Skeletal muscle satellite cell (primary cell): ENCODE results near the gene H2AZ2.
"Not testable (repeated sequence)": the region's sequence is repeated elsewhere in the genome, so short reads cannot be mapped to it uniquely, and the experiment has no call there.

ENCODE experiments used
- H3K27me3 ChIP-seq: 2 replicates; pipeline ENCODE4 v1.7.0; 2013; ENCODE audit warnings: low read length; ENCODE audit not compliant: control insufficient read depth, insufficient read depth
- H3K36me3 ChIP-seq: 2 replicates; pipeline ENCODE4 v1.7.0; 2013; ENCODE audit warnings: mild to moderate bottlenecking, control low read depth, low read length; ENCODE audit not compliant: insufficient read depth
- H3K4me1 ChIP-seq: 2 replicates; pipeline ENCODE4 v1.7.0; 2013; ENCODE audit warnings: low read length; ENCODE audit not compliant: control insufficient read depth, insufficient read depth
- H3K4me2 ChIP-seq: 2 replicates; pipeline ENCODE4 v1.7.0; 2013; ENCODE audit warnings: mild to moderate bottlenecking, low read length
- H3K4me3 ChIP-seq: 2 replicates; pipeline ENCODE4 v1.7.0; 2013; ENCODE audit warnings: low read length
- H3K9ac ChIP-seq: 2 replicates; pipeline ENCODE4 v1.7.0; 2013; ENCODE audit warnings: mild to moderate bottlenecking, low read depth, low read length, moderate library complexity
- H3K9me3 ChIP-seq: replicated peaks from 2 replicates; pipeline ENCODE4 v1.7.0; 2013; ENCODE audit warnings: mild to moderate bottlenecking, control low read depth, low read length

The H2AZ2 gene

DNA sequence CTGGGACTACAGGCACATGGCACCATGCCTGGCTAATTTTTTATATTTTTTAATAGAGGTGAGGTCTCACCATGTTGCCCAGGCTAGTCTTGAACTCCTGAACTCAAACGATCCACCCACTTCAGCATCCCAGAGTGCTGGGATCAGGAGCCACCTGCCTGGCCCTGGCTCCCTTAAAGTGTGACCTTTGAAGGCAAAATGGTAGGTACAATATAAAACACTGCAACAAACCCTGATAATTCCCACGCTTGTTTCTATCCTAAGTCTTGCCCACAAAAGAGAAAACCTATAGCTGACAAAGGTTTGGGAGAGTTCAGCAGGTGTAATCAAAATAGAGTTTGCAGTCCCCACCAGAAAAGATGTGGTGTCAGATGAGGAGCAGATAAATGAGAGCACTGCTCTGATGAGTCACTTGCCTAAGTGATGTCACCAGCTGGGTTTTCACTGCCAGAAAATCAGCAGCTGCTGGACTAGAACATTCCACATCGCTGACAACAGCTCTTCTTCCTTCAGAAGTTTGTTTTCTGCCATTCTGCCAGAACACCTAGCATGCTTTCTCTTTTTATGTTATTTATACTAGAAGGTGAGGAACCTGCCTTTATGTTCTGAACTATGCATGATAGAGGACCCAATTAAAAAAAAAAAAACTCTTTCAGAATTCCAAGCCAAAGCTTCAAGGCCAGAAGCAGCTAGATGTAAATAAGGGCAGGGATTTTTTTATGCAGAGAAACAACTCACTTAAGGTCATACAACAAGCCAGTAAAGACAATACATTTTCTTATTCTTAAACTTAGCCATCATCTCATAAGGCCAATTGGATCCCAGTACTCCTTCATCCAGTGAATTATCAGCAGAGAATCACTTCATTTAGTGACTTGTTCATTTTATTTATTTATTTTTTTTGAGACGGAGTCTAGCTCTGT lies 19.4 kb upstream of the H2AZ2 start:
- Histone ChIP-seq H3K27me3 (no peaks in the 10 kb centered on the region), H3K36me3 (no peaks in the 10 kb centered on the region), H3K4me1 (peaks cover 15% of the 10 kb centered on the region), H3K9me3 (no peaks in the 10 kb centered on the region), H3K9ac (no peak overlapping the region), H3K4me2 (peak overlapping the region; percentile 70), H3K4me3 (peak overlapping the region; percentile 43)

DNA sequence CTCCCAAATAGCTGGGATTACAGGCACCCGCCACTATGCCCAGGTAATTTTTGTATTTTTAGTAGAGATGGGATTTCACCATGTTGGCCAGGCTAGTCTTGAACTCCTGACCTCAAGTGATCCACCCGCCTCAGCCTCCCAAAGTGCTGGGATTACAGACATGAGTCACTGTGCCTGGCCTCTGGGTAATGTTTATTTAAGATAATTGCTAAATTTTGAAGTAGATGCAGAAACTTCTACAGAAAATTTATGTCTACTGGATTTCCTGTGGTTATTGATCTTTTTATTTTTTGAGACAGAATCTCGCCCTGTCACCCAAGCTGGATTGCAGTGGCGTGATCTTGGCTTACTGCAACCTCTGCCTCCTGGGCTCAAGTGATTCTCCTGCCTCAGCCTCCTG lies 14.1 kb upstream of the H2AZ2 start:
- not testable (repeated sequence) for H3K9ac ChIP-seq, H3K4me3 ChIP-seq, H3K4me1 ChIP-seq, H3K27me3 ChIP-seq, H3K4me2 ChIP-seq, H3K9me3 ChIP-seq, H3K36me3 ChIP-seq

DNA sequence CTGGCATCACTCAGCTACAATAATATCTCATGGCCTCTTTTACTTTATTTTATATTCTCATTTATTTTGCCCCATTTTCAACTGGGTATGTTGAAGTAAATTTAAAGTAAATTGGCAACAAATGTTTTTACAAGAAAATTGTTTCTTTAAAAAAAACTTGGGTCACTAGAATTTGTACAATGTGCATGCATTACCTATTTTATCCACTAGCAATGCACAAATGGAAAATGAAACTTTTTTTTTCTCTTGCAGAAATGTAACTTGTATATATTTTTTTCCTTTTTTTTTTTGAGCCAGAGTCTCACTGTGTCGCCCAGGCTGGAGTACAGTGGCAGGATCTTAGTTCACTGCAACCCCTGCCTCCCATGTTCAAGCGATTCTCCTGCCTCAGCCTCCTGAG lies 10.3 kb upstream of the H2AZ2 start:
- no peaks in the 10 kb centered on the region for H3K9me3 ChIP-seq
- H3K27me3 ChIP-seq, result no peaks in the 10 kb centered on the region
- H3K9ac ChIP-seq, result no peak overlapping the region
- H3K4me2 ChIP-seq, result no peak overlapping the region
- no peak overlapping the region for H3K4me3 ChIP-seq
- H3K4me1 ChIP-seq, result peaks cover 10% of the 10 kb centered on the region
- H3K36me3 ChIP-seq, result no peaks in the 10 kb centered on the region

DNA sequence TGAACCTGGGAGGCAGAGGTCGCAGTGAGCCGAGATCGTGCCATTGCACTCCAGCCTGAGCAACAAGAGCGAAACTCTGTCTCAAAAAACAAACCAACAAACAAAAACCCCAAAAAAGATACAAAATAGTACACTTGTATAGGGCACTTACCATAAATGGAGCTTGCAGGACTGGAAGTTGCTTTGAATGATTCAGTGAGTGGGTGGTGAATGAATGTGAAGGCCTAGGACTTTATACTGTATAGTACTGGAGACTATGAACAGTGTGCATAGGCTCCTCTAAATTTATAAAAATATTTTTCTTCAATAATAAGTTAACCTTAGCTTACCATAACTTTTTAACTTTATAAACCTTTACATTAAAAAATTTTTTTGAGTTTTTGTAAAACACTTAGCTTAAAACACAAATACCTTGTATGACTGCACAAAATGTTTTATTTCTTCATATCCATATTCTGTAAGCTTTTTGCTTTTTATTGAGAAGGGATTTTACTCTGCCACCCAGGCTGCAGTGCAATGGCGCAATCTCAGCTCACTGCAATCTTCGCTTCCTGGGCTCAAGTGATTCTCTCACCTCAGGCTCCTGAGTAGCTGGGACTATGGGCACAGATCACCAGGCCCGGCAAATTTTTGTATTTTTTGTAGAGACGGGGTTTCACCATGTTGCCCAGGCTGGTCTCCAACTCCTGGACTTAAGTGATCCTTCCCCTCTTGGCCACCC lies 6.9 kb upstream of the H2AZ2 start:
- no peak overlapping the region for H3K4me2 ChIP-seq
- H3K4me3 ChIP-seq, result no peak overlapping the region
- H3K9ac ChIP-seq, result no peak overlapping the region
- no peaks in the 10 kb centered on the region for H3K27me3 ChIP-seq
- no peaks in the 10 kb centered on the region for H3K36me3 ChIP-seq
- H3K4me1 ChIP-seq, result peaks cover 10% of the 10 kb centered on the region
- H3K9me3 ChIP-seq, result no peaks in the 10 kb centered on the region

DNA sequence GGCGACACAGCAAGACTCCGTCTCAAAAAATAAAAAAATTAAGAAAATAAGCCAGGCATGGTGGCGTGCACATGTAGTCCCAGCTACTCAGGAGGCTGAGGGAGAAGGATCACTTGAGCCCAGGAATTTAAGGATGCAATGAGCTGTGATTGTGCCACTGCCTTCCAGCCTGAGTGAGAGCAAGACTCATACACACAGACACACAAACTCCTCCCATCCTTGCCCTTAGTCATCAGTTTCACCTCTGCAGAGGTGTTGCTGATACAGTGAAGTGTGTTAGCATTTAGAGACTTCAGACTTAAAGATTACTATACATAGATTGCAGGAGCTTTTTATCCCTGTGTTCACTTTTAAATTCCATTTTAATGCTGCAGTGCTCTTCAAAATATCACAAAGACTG lies 5.5 kb upstream of the H2AZ2 start:
- Histone ChIP-seq H3K27me3 (no peaks in the 10 kb centered on the region), H3K9ac (no peak overlapping the region)

DNA sequence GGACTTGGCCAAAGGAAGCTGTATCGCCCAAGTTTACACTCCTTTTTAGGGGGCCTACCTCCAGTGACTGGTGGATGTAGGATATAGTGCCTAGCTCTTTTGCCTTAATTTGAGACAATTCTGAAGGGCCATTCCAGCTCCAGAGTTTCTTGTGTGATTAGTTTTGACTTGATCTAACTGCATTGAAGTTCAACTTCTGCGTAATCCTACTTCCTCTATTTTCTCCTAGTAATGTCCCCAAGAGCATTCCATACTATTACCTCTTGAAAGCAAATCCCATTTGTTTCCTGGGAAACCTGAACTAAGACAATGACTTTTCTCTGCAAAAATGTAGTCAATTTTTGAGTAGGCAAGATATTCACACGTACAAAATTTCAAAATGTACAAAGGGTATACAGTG lies 4.7 kb upstream of the H2AZ2 start:
- peaks cover 16% of the 10 kb centered on the region for H3K4me1 ChIP-seq
- H3K9me3 ChIP-seq, result no peaks in the 10 kb centered on the region
- no peak overlapping the region for H3K4me2 ChIP-seq
- no peaks in the 10 kb centered on the region for H3K36me3 ChIP-seq
- H3K4me3 ChIP-seq, result no peak overlapping the region
- H3K9ac ChIP-seq, result no peak overlapping the region
- H3K27me3 ChIP-seq, result no peaks in the 10 kb centered on the region

More for the DNA sequence above, 5.5 kb upstream of the H2AZ2 start:
- no peaks in the 10 kb centered on the region for H3K36me3 ChIP-seq
- H3K9me3 ChIP-seq, result no peaks in the 10 kb centered on the region
- H3K4me1 ChIP-seq, result peaks cover 16% of the 10 kb centered on the region
- no peak overlapping the region for H3K4me3 ChIP-seq
- no peak overlapping the region for H3K4me2 ChIP-seq

DNA sequence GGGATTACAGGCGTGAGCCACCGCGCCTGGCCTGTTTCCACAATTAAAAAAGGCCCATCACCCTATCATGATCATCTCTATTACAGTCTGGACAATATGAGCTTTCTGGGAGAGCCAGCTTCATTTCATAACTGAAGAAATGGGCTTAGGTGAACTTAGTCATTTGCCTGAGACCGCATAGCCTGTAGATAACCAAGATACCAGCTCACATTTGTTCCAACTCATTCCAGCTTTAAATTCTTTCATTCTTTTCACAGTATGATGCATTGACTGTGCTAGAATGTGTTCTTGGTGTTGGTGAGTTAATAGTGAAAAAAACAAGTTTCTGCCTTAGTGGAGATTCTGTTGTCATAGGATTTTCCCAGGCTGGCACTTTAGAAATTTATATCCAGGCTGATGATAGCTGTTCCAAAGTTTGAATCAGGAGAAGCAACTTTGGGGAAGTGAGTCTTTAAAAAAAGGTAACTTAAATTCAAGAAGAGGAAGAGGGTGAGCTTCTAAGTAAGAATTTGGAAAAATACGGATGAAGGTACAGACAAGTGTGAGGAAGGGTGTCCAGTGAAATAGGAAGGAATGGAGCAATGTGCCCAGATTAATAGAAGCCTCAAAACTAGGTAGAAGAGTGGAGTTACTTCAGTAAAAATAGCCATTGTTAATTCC lies 2.1 kb upstream of the H2AZ2 start:
- Histone ChIP-seq H3K4me2 (no peak overlapping the region), H3K4me3 (no peak overlapping the region), H3K9ac (no peak overlapping the region), H3K4me1 (peaks cover 23% of the 10 kb centered on the region), H3K9me3 (no peaks in the 10 kb centered on the region), H3K27me3 (no peaks in the 10 kb centered on the region), H3K36me3 (no peaks in the 10 kb centered on the region)

DNA sequence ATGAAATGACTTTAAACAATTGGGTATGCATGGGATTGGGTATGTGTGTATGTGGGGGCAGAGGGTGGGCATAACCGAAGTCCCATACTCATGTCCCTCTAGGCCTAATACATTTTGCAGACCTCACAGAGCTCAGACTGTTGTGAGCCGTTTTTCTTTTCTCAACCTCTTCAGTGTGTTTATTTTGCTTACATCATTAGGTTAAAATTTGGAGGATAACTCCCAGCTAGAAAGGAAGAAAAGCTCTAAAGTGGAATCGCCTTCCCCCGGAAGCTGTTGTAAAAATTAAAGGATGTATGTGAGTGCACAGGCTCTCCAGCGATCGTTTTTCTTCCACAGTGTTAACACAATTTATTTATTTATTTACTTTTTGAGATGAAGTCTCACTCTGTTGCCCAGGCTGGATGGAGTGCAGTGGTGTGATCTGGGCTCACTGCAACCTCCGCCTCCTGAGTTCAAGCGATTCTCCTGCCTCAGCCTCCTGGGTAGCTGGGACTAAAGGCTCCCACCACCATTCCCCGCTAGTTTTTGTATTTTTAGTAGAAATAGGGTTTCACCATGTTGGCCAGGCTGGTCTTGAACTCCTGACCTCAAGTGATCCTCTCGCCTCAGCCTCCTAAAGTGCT lies 1.5 kb upstream of the H2AZ2 start:
- Histone ChIP-seq H3K4me2 (peak overlapping the region; percentile 94), H3K4me3 (peak overlapping the region; percentile 84), H3K9ac (peak overlapping the region; percentile 87), H3K9me3 (no peaks in the 10 kb centered on the region), H3K36me3 (no peaks in the 10 kb centered on the region), H3K4me1 (peaks cover 24% of the 10 kb centered on the region), H3K27me3 (no peaks in the 10 kb centered on the region)

DNA sequence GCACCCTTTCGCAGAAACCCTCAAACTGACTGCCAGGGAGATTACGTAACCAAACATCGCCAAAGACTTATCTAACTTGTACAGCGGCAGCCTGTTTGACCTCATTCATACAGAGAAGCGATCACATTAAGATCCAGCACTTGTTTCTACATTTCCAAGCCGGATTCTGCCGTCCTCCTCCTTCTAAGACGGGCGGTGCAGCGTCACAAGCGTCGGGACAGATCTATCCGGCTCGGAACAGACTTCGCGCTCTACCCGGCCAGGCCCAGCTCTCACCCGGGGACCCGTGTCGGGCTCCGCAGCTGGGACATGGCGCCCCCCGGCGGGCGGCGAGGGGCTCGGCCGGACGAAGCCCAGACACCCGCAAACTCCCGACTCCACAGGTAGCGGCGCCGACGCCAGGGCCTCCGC lies 373 bp downstream of the H2AZ2 start:
- Histone ChIP-seq H3K27me3 (no peaks in the 10 kb centered on the region), H3K9ac (peak overlapping the region; percentile 87), H3K4me1 (peaks cover 24% of the 10 kb centered on the region), H3K36me3 (no peaks in the 10 kb centered on the region), H3K9me3 (no peaks in the 10 kb centered on the region), H3K4me2 (peak overlapping the region; percentile 83), H3K4me3 (peak overlapping the region; percentile 87)

DNA sequence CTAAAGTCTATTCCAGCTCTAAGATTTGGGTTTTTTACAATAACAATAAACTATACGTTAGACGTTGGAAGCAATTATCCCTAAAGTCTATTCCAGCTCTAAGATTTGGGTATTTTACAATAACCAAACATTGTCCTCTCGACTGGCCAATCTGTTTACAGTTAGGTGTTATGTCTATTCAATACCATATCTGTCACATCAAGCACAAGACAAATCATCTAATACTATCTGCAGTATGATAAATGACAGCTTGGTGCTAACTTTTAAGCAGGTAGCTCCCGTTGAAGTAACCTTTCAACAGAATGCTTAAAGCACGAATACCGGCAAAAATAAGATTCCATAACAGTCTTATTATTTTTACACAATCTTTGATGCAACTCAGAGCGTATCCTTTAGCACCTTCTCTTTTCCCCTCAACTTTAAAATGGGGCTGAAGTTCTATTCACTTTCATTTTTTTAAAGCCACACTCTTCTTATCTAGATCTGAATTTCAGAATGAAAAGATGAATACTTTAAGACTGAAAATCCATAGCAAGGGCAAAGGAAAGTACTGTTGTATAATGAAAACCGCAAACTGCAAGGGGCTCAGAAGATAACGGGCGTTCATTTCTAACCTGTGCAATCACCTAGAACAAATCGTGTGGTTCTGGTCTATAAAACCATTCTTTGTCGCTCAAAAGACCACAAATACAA lies 925 bp downstream of the H2AZ2 start:
- no peaks in the 10 kb centered on the region for H3K27me3 ChIP-seq
- peak overlapping the region; percentile 87 for H3K4me3 ChIP-seq
- H3K4me1 ChIP-seq, result peaks cover 24% of the 10 kb centered on the region
- H3K36me3 ChIP-seq, result no peaks in the 10 kb centered on the region
- peak overlapping the region; percentile 83 for H3K4me2 ChIP-seq
- H3K9ac ChIP-seq, result peak overlapping the region; percentile 87
- H3K9me3 ChIP-seq, result no peaks in the 10 kb centered on the region

DNA sequence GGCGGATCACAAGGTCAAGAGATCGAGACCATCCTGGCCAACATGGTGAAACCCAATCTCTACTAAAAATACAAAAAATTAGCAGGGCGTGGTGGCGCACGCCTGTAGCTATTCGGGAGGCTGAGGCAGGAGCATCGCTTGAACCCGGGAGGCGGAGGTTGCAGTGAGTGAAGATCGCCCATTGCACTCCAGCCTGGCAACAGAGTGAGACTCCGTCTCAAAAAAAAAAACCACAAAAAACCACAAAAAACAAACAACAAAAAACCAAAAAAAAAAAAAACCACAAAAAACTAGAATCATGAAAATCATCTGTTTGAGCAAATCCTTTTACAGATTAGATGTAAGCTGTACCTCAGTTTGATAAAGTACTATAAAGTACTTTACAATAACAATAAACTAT lies 1.5 kb downstream of the H2AZ2 start:
- H3K4me2 ChIP-seq, result peak overlapping the region; percentile 83
- H3K27me3 ChIP-seq, H3K36me3 ChIP-seq, H3K9me3 ChIP-seq: not testable (repeated sequence)
- peak overlapping the region; percentile 87 for H3K4me3 ChIP-seq
- peak overlapping the region; percentile 87 for H3K9ac ChIP-seq
- H3K4me1 ChIP-seq, result peaks cover 24% of the 10 kb centered on the region
